ENCODE data around the gene CACNB2.

GRCh38 chr10:18271491-18271890 lies 131.3 kb downstream of the CACNB2 start:
- TF ChIP-seq CTCF (IDR thresholded peaks at IDR 0.05): no peak
- no peak for TF ChIP-seq POLR2A (IDR thresholded peaks at IDR 0.05)
- no peak for TF ChIP-seq EP300 (IDR thresholded peaks at IDR 0.05)
- TF ChIP-seq POLR2AphosphoS5 (IDR thresholded peaks at IDR 0.05): no peak

Data from gastroesophageal sphincter (tissue), 3 donors.